GM19023 (cell line): ENCODE measurements around the gene FGD5.
"Not testable (repeated sequence)": the region's sequence is repeated elsewhere in the genome, so short reads cannot be mapped to it uniquely, and the experiment has no call there.

Experiments
- ATAC-seq: cut with Tn5 transposase; IDR thresholded peaks from one replicate; pipeline ENCODE4 v1.9.1; 2021; ENCODE audit warnings: mild to moderate bottlenecking, moderate library complexity; ENCODE audit not compliant: unreplicated experiment

FGD5 gene

DNA sequence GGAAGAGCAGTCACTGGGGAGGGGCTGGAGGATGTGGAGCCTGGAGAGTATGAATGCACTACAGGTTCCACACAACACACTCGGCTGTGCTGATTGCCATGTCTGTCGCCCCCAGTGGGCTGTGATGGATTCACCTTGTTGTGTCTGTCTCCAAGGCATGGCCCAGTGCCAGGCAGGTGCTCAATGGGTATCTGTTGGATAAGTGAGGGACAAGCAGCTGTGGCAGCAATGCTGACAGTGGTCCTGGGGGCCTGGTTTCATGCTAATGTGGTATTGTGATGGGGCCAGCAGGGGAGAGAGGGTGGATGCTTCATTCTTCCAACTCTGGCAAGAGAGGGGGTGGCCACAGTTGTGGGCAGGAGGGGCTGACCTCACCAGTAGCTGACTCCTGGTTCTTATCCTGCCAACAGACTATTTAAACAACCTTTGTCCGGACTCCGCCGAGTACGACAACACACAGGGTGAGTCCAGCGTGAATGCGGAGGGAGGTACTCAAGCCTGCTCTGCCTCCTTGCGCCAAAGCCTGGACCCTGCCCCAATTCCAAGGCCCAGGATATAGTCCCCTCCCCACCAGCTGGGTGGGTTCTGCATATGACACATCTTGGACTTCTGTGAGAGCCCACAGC lies 81.3 kb downstream of the FGD5 start:
- no peak for ATAC-seq

DNA sequence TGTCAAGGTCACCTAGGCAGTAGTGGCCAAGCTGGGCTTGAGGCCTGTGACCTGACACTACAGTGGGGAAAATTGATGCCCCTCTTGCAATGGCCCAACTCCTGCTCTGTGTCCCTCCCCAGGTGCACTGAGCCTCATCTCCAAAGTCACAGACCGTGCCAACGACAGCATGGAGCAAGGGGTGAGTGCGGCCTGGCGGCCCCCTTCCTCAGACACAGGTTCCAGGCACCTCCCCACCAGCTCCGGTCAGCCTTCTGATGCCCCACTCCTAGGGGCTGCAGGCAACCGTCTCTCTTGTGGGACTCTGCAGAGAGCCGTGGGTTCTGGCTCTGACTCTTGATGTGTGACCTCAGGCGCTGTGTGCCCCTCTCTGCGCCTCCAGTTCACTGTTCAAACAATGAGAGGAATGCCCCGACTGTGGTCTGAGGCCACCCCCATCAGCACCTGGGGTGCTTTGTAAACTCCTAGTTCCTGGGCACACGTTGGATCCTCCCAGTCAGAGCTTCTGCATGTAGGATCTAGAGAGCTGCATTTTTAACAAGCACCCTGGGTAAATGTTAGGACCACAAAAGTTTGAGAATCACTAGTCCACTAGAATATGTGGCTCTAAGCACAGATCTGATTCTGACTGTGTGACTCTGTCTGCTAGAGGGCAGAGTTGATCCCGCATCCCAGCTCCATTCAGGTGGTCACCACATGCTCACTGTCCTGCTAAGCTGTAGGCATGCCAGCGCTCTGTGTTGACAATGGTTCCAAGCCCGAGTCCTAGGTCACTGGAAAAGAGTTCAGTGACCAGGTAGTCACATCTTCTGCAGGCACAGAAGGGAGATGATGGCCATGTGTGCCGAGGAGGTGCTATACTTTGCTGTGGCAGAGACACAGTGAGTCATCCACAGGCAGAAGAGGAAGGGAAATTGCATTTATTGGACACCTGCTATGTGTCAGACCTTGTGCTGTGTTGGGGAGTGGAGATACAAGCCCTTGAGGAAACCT lies 82.4 kb downstream of the FGD5 start:
- no peak for ATAC-seq

- ATAC-seq = no peak
These were observed 84.0 kb downstream of the FGD5 start for GRCh38 chr3:14902719-14903118.

DNA sequence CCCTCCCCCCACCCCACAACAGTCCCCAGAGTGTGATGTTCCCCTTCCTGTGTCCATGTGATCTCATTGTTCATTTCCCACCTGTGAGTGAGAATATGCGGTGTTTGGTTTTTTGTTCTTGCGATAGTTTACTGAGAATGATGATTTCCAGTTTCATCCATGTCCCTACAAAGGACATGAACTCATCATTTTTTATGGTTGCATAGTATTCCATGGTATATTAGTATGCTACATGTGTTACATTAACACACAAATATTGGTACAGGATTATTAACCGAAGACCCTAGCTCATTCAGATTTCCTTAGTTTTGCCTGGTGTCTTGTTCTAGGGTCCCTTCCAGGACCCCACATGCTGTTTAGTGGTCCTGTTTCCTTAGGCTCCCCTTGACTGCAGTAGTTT lies 84.7 kb downstream of the FGD5 start:
- not testable (repeated sequence) for ATAC-seq

- ATAC-seq = no peak
These were observed 86.4 kb downstream of the FGD5 start for GRCh38 chr3:14905055-14905657.

- no peak for ATAC-seq
These were observed 87.7 kb downstream of the FGD5 start for GRCh38 chr3:14906355-14906971.

GRCh38 chr3:14907043-14907966 lies 88.5 kb downstream of the FGD5 start:
- no peak for ATAC-seq

DNA sequence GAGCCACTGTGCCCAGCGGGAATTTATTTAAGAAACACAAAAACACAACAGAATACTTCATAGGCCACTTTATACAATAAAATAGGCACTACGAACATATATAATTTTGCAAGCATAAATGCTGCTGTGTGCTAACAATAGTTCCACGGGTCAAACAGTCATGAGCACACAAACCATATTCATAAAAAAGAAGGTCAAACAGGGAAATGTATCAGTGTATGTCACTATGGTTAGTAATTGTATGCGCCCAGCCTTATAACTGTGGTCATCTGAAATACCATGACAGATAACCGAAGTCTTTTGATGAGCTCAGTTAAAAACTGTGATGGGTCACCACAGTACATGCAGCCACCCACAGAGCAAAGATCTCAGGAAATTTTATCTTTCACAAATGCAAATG lies 90.5 kb downstream of the FGD5 start:
- no peak for ATAC-seq

GRCh38 chr3:14911651-14912050 lies 92.9 kb downstream of the FGD5 start:
- ATAC-seq = no peak

- no peak for ATAC-seq
These were observed 94.5 kb downstream of the FGD5 start for GRCh38 chr3:14913071-14913925.

DNA sequence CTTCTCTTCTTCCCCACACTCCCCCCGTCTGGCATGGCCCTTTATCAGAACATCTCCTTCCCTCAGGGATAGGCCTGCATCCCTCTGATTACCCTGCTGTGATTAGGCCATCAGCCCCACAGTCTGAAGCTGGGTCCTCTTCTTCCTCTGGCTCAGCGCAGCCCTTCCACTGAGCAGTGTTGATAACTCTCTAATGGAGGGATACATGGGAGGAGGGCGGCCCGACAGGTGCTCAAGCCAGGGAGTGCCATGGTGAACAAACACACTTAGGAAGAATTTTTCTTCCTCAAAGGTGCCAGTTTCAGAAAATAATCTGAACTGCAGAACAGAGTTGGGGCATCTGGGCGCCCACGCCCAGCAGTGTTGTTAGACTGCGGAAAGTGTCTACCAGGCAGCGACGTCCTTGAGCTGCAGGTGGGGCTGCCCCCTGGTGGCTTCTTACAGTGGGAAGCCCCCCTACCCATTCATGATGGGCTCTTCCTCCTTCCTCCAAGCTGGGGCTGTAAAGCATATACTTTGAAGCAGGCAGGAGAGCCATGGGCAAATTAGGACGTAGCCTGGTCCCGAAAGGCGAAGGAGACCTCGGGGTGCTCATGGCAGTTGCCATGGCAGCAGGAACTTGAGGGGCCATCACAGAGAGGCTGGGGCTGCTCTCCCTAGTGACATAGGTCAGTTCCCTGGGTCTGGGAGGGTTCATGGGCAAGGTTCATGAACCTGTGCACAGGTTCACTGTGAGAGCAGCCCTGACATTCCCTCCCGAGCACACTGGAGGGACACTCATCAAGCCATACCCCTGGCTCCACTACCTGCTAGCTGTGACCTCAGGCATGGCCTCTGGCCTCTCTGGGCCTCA lies 95.4 kb downstream of the FGD5 start:
- no peak for ATAC-seq

- ATAC-seq = no peak
These were observed 96.0 kb downstream of the FGD5 start for GRCh38 chr3:14914779-14915117.

DNA sequence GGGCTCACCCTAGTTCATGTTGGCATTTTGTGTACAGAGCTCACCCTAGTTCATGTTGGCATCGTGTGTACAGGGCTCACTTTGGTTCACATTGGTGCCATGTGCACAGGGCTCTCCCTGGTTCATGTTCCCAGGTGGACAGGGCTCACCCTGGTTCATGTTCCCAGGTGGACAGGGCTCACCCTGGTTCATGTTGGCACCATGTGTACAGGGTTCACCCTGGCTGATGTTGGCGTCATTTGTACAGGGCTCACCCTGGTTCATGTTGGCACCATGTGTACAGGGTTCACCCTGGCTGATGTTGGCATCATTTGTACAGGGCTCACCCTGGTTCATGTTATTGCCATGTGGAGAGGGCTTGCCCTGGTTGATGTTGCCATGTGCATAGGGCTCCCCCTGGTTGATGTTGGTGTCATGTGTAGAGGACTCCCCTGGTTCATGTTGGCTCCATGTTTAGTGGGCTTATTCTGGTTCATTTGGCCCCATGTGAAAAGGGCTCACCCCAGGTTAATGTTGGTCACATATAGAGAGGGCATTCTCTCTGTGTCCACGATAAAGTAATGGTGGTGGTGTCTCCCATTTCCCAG lies 97.0 kb downstream of the FGD5 start:
- ATAC-seq = no peak

- no peak for ATAC-seq
These were observed 99.6 kb downstream of the FGD5 start for GRCh38 chr3:14918356-14918860.

GRCh38 chr3:14920536-14920935 lies 101.8 kb downstream of the FGD5 start:
- ATAC-seq = no peak

GRCh38 chr3:14921034-14921616 lies 102.4 kb downstream of the FGD5 start:
- peak; percentile 84 for ATAC-seq

DNA sequence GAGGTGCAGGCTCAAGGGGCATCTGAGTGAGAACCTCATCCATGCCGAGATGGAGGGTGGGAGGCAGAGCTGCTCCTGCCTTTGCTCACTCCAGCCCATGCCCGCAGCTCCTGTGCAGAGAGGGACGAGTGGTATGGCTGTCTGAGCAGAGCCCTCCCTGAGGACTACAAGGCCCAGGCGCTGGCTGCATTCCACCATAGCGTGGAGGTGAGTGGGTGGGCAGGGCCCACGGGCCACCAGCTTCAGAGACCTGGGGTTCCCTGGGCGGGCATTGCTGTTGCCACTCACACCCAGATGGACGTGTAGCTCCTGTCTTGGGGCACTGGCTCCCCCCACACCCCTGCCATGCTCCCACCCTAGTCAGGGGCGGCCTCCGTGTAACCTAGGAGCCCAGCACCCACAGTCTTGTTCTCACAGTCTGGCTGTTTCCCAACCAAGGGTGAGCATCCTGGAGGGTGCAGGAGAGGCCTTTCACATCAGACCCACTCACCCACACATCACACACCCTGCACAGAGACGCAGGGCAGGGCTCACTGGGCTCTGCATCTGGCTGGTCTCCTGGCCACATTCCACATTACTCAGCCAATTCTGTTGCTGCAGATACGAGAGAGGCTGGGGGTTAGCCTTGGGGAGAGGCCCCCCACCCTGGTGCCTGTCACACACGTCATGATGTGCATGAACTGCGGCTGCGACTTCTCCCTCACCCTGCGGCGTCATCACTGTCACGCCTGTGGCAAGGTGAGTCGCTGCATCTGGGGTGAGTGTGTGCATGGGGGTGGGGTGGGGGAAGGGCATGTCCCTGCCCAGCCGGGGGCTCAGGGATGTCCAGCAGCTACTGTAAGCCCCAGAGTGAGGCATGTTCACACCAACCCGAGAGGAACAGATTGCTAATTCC lies 103.3 kb downstream of the FGD5 start:
- ATAC-seq = no peak
